ENCODE results near the gene CDH13.

Gene CDH13

DNA sequence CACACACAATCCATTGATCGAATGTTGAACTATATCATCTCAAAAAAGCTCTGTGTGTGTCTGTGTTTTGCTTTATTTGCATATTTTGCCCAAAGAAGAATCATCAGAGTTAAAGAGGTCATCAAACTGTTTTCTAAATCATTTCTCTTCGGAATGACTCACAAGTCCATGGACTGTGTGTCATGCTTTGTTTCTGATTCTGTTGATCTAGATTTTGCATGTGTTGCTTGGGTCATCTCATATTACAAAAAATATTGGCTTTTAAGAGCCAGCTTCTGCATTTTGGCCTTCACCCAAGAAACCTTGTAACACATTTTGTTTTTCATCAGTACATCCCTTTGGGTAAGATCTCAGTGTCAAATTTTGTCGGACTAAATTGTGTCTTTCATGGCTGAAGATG is 709.8 kb downstream of the CDH13 start:
- Histone ChIP-seq H3K4me1 (no peaks in the 10 kb centered on the region), H3K4me3 (no peak overlapping the region), H3K27me3 (no peaks in the 10 kb centered on the region), H3K36me3 (no peaks in the 10 kb centered on the region), H3K27ac (no peak overlapping the region), H3K9me3 (no peaks in the 10 kb centered on the region)
- no peak for DNase-seq
- intact Hi-C loops (cut with DNase I; ENCODE audit: low total_unique reads): no loop called here
- TF ChIP-seq CTCF (IDR thresholded peaks at IDR 0.05): no peak

DNA sequence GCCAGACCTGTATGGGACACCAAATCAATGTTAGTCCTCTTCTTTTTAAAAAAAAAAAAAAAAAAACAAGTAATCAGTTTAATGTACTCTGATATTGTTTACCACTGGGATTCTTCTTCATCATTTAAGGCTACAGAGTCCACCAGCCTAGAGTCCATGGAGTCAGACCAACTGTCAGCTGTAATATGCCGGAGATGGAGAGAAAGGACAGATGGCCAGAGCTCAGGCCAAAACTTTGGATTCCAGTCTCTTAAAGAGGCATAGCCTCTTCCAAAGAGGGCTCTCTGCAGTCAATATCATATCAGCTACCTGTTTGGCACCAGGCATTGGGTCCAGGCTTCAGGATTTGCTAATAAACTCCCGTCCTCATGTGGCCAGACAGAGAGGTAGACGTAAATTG is 711.4 kb downstream of the CDH13 start:
- Histone ChIP-seq H3K36me3 (no peaks in the 10 kb centered on the region), H3K4me3 (no peak overlapping the region), H3K4me1 (peaks cover 0 to 4% (median 0%) of the 10 kb centered on the region in 4 donors), H3K27me3 (no peaks in the 10 kb centered on the region), H3K27ac (no peak overlapping the region), H3K9me3 (no peaks in the 10 kb centered on the region)
- TF ChIP-seq CTCF (IDR thresholded peaks at IDR 0.05): no peak
- intact Hi-C loops (cut with DNase I; ENCODE audit: low total_unique reads): no loop called here
- no peak for DNase-seq

GRCh38 chr16:83338941-83339340 is 712.2 kb downstream of the CDH13 start:
- DNase-seq: no peak
- H3K36me3 ChIP-seq: no peaks in the 10 kb centered on the region
- peaks cover 0 to 5% (median 0%) of the 10 kb centered on the region in 4 donors for H3K4me1 ChIP-seq
- H3K27ac ChIP-seq: no peak overlapping the region
- H3K27me3 ChIP-seq: no peaks in the 10 kb centered on the region
- H3K4me3 ChIP-seq: no peak overlapping the region
- intact Hi-C loops (cut with DNase I; ENCODE audit: low total_unique reads): no loop called here
- TF ChIP-seq CTCF (IDR thresholded peaks at IDR 0.05): no peak
- no peaks in the 10 kb centered on the region for H3K9me3 ChIP-seq

- Histone ChIP-seq H3K36me3 (no peaks in the 10 kb centered on the region), H3K4me1 (peaks cover 0 to 5% (median 0%) of the 10 kb centered on the region in 4 donors), H3K9me3 (no peaks in the 10 kb centered on the region), H3K27ac (no peak overlapping the region), H3K27me3 (no peaks in the 10 kb centered on the region), H3K4me3 (no peak overlapping the region)
- intact Hi-C loops (cut with DNase I; ENCODE audit: low total_unique reads): no loop called here
- TF ChIP-seq CTCF (IDR thresholded peaks at IDR 0.05): no peak
- DNase-seq: no peak
Observed at GRCh38 chr16:83343935-83344366, 717.2 kb downstream of the CDH13 start.

DNA sequence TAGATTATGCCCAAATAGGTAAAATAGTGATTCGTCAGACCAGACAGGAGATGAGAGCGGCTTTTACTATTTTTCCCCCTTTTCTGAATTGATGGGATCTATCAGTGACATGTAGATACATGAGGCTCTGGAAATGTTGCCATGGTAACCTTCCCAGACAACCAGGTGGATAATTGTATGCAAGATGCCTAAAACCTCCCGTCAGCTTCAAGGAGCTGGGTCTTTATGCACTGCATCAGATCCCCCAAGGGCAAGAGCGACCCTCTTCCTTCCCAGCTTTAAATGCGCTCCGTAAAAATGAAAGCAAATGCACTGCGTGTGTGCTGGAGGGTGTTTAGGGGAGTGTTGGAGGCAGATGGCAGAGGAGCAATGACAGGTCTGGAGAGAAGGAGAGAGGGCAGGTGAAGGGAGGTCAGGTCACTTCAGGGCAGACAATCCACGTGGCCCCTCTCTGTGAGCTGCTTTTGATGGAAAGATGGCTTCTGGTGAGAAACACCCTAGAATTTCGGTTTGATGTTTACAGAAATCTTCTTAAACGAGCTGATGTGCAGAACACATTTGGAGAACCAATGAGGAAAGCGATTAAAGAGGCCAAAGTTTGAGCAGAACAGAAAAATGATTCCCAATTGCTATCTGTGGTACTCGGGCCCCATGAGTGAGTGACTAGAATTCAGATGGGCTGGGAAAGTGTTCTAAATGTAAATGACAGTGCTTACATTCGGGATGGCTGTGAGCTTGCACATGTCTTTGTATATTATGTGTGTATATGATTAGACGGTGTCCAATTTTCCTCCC is 719.3 kb downstream of the CDH13 start:
- H3K4me1 ChIP-seq: peaks cover 0 to 5% (median 0%) of the 10 kb centered on the region in 4 donors
- no peak for TF ChIP-seq CTCF (IDR thresholded peaks at IDR 0.05)
- no peak overlapping the region for H3K4me3 ChIP-seq
- no peaks in the 10 kb centered on the region for H3K9me3 ChIP-seq
- DNase-seq: no peak
- intact Hi-C loops (cut with DNase I; ENCODE audit: low total_unique reads): loop anchor here (5.0 kb wide), 1 partner anchor 39 kb away; no protein-coding TSS in a partner anchor
- no peaks in the 10 kb centered on the region for H3K27me3 ChIP-seq
- no peaks in the 10 kb centered on the region for H3K36me3 ChIP-seq
- H3K27ac ChIP-seq: no peak overlapping the region

All from tibial artery (tissue), 4 donors.